Eye (tissue), 1 donor: ENCODE results near the gene FGF2.
"Not testable (repeated sequence)": the region's sequence is repeated elsewhere in the genome, so short reads cannot be mapped to it uniquely, and the experiment has no call there.

Experiments used
- DNase-seq: peaks from one replicate; pipeline ENCODE4 v3.0.0-alpha.2; 2015

Gene FGF2

DNA sequence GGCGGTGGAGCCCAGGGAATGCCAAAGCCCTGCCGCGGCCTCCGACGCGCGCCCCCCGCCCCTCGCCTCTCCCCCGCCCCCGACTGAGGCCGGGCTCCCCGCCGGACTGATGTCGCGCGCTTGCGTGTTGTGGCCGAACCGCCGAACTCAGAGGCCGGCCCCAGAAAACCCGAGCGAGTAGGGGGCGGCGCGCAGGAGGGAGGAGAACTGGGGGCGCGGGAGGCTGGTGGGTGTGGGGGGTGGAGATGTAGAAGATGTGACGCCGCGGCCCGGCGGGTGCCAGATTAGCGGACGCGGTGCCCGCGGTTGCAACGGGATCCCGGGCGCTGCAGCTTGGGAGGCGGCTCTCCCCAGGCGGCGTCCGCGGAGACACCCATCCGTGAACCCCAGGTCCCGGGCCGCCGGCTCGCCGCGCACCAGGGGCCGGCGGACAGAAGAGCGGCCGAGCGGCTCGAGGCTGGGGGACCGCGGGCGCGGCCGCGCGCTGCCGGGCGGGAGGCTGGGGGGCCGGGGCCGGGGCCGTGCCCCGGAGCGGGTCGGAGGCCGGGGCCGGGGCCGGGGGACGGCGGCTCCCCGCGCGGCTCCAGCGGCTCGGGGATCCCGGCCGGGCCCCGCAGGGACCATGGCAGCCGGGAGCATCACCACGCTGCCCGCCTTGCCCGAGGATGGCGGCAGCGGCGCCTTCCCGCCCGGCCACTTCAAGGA, at the start of gene FGF2:
FGF2 (plus strand) TSS at position 279 of the 705 bp plus-strand sequence; CDS start at position 623, 344 bp downstream.
- peak; percentile 91 for DNase-seq

GRCh38 chr4:122776916-122777315, 49.7 kb upstream of the FGF2 start:
- peak; percentile 14 for DNase-seq

- peak; percentile 68 for DNase-seq
These were observed 48.6 kb upstream of the FGF2 start for GRCh38 chr4:122777846-122778673.

- DNase-seq, result no peak
These were observed 45.1 kb upstream of the FGF2 start for GRCh38 chr4:122781486-122781885.

- peak; percentile 75 for DNase-seq
These were observed 43.1 kb upstream of the FGF2 start for GRCh38 chr4:122783301-122784215.

DNA sequence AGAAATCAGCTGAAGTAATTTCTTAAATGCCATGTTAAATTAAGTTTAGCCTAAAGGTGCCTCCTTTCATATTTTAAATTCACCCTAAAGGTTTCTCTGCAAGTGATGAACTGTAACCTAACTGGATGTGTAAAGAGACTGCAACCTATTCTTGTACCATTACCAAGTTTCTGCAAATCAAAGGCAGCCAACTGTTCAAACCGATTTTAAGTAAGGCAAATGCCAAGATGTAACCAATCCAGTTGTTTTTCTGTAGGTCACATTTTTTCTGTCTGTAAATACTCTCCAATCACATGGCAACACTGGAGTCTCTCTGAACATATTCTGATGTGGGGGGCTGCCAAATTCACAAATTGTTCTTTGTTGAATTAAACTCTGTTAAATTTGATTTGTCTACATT, 42.4 kb upstream of the FGF2 start:
- DNase-seq, result no peak

DNA sequence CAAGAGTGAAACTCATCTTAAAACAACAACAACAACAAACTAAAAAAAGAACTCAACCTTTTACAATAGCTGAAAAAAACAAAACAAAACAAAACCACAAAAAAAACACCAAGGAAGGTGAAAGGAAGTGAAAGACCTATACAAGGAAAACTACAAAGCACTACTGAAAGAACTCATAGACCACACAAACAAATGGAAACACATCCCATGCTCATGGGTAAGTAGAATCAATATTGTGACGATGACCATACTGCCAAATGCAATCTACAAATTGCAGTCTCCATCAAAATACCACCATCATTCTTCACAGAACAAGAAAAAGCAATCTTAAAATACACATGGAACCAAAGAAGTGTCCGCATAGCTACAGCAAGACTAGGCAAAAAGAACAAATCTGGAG, 41.5 kb upstream of the FGF2 start:
- no peak for DNase-seq

DNA sequence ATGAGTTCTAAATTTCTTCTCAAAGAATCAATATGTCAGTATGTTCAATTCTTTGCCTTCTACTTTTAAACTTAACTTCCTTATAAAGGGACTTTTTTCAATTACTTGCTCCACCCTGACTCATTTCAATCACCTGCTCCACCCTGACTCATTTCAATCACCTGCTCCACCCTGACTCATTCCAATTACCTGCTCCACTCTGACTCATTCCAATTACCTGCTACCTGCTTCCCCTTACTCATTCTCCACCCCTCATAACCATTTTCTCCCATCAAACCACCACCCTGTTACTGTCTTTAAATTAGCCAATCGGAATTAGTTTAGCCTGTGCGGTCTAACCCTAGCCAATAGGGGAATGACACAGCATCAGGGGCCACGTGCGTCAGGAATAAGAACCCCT, 40.3 kb upstream of the FGF2 start:
- not testable (repeated sequence) for DNase-seq

GRCh38 chr4:122786920-122787319, 39.7 kb upstream of the FGF2 start:
- not testable (repeated sequence) for DNase-seq

- no peak for DNase-seq
These were observed 38.7 kb upstream of the FGF2 start for GRCh38 chr4:122787940-122788339.

DNA sequence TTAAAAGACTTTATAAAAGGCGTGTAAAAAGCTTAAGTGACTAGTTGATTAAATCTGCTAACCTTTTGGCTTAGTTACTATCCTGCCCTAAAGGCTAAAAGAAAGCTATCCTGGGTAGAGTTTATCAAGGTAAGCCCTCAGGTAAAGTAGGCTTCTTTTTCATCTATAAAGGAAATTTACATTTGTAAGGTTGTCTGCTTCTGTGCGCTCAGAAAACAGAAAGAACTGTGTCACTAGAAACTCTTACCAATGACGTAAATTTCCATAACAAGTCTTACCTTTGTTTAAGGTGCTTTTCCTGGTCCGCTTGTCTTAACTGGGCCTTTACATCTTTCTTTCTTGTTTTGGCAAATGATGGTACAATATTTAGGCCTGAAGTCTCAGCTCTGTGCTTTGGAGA, 37.7 kb upstream of the FGF2 start:
- no peak for DNase-seq

DNA sequence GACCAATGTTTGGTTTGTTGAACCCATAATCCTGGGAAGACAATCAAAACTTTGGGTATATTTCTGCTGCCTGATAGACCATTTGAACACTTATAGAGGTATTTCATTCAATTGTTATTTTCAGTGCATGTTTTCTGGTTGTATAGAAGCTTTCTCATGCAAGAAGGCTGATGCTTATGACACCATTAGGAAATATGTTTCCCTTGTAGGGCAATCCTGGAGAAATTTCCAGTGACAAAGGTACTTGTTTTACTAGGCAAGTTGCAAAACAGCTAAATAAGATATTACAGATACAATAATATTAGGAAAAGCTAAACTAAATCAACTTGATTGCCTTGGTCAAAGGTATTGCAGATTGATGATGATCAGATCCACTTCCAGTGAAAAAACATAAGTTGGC, 32.8 kb upstream of the FGF2 start:
- no peak for DNase-seq

- DNase-seq, result no peak
These were observed 29.7 kb upstream of the FGF2 start for GRCh38 chr4:122796801-122797404.

- no peak for DNase-seq
These were observed 29.1 kb upstream of the FGF2 start for GRCh38 chr4:122797405-122798094.

GRCh38 chr4:122798101-122798500, 28.5 kb upstream of the FGF2 start:
- peak; percentile 57 for DNase-seq

DNA sequence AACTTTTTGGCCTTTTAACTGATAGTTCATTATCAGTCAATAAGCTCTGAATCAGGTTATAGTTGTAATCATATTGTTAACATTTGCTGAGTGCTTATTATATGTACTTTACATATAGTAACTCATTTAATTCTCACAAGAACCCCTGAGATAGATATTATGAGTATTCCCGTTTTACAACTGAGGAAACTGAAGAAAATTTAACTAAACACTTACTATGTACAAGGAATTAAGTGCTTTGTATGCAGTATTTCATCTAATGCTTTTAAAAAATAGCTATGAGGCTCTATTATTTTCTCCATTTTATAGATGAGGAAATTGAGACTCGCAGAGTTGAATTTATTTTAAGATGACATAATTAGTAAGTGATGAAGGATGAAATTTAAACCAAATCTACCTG, 27.7 kb upstream of the FGF2 start:
- no peak for DNase-seq

GRCh38 chr4:122803788-122804208, 22.8 kb upstream of the FGF2 start:
- no peak for DNase-seq

DNA sequence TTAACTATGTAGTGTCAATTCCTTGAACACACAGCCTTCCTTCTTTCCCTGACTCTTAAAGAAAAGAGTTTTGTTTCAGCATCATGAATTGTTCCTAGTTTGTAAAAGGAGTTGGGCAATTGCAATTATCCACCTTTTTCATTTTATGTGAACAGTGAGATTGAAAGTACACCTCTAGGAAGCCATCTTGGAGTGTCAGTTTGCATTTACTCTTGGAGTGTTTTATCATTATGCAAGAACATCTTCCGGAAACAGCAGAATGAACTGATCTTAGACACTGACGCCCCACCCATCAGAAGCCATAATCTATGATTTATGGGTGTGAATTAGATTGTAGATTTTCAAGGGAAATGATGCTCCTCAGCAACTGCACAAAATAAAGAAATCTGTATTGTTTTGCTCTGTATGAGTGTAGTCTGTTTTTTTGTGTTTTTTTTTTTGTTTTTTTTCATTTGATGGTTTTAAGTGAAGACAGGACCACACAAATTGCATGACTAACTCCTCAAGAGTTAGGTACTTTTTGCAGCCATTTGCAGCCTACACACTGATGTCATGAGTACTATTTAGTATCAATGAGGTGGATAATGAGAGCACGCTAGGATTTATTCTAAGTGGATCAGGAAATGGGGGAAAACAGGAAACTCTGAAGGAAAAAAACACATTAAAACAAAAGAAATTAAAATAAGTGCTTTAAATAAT, 19.5 kb upstream of the FGF2 start:
- no peak for DNase-seq

GRCh38 chr4:122810669-122811068, 16.0 kb upstream of the FGF2 start:
- DNase-seq, result no peak

GRCh38 chr4:122811781-122812180, 14.8 kb upstream of the FGF2 start:
- not testable (repeated sequence) for DNase-seq

DNA sequence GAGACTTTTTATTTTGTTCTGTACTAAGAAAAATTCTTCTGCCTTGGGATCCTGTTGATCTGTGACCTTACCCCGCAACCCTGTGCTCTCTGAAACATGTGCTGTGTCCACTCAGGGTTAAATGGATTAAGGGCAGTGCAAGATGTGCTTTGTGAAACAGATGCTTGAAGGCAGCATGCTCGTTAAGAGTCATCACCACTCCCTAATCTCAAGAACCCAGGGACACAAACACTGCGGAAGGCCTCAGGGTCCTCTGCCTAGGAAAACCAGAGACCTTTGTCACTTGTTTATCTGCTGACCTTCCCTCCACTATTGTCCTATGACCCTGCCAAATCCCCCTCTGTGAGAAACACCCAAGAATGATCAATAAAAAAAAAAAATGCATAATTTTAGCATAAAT, 13.8 kb upstream of the FGF2 start:
- DNase-seq, result not testable (repeated sequence)
